22Rv1 (cell line): Measurements from ENCODE around the gene ELOVL7.
"Not testable (repeated sequence)": the region's sequence is repeated elsewhere in the genome, so short reads cannot be mapped to it uniquely, and the experiment has no call there.

ENCODE experiments used
- H3K27ac ChIP-seq: fragments of 450-650 bp; 2 replicates; pipeline ENCODE4 v1.5.1; 2017
- CTCF ChIP-seq: fragments of 450-650 bp; IDR thresholded peaks from 2 replicates; pipeline ENCODE4 v1.5.1; 2017; ENCODE audit warnings: mild to moderate bottlenecking
- ZFX ChIP-seq: fragments of 450-650 bp; IDR thresholded peaks from 2 replicates; pipeline ENCODE4 v1.6.1; 2017; ENCODE audit warnings: antibody characterized with exemption, borderline replicate concordance

The ELOVL7 gene

DNA sequence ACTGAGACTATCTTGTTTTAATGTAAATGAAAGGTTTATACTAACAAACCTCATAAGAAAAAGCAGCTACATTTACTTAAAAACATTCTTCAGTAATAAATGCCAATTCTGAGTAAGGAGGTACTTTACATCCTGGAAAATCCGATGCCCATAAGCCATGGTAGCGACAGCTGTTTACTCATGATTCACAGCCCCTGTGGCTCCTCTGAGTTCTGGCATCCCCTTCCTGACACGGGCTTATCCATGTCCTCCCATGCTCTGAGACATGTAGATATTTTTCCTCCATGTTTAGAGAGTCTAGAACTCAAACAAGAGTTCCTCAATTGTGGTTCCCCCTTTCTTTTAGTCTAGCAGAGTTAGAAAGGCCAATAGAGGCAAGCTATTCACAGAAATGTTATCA is 81.0 kb downstream of the ELOVL7 start:
- H3K27ac ChIP-seq, result no peak overlapping the region
- TF ChIP-seq CTCF, result no peak
- TF ChIP-seq ZFX, result no peak

DNA sequence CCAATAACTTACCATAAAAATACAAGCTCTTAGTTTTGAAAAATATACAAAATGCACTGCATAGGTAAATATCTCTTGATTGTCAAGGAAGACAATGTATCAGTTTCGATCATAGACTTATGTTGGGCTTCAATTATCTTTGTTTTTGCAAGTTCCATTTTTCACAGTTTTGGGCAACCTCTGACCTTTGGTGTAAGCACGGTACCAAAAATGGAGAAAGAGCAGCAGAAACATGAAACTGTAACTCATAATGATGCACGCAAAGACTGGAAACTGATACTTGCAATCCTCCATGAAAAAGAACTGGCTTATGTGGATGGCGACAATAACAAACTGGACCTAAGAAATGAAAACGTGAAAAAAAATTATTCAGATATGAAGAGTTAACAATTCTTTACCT is 89.6 kb downstream of the ELOVL7 start:
- no peak for TF ChIP-seq CTCF
- TF ChIP-seq ZFX, result no peak
- no peak overlapping the region for H3K27ac ChIP-seq

DNA sequence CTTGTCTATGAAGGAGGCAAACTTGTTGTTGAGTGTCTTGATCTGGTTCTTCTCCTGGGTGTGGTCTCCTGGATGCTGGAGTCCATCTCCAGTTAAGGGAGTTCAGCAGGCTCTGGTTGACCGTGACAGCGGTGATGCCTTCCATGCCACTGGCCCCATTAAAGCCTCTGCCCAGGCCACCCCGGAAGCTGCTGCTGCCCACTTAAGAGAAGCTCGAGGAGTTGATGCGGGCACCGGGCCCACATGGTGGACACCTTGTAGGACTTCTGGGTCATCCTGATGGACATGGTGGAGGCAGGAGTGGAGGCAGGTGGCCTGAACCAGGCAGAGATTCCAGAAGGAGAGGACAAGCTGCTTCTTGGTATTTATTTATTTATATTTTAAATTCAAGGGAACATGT is 99.4 kb downstream of the ELOVL7 start:
- no peak overlapping the region for H3K27ac ChIP-seq
- TF ChIP-seq CTCF, result no peak
- no peak for TF ChIP-seq ZFX

DNA sequence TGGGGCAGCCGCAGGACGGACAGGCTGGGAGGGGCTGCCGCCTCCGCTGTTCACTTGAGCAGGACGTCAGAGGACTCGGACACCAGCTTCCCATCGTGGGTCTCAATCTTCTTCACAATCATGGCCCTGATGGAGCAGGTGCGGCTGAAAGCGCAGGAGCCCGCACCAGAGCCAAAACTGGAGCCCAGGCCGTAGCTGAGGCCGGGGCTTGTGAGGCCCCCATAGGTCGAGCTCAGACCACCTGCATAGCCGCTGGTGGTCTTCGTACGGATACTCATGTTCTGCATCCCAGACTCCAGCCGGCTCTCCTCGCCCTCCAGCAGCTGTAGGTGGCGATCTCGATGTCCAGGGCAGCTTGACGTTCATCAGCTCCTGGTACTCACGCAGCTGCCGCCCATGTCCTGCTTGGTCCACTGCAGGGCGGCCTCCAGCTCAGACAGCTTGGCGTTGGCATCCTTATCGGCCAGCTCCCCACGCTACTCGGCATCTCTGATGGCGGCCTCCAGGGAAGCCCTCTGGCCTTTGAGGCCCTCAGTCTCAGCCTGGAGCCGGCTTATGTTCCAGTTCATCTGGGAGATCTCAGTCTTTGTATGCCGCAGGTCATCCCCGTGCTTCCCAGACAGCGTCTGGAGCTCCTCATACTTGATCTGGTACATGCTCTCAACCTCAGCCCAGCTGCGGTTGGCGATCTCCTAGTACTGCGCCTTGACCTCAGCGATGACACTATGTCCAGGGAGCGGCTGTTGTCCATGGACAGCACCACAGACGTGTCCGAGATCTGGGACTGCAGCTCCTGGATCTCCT is 100.4 kb downstream of the ELOVL7 start:
- TF ChIP-seq CTCF, result no peak
- no peak for TF ChIP-seq ZFX
- H3K27ac ChIP-seq, result no peak overlapping the region

DNA sequence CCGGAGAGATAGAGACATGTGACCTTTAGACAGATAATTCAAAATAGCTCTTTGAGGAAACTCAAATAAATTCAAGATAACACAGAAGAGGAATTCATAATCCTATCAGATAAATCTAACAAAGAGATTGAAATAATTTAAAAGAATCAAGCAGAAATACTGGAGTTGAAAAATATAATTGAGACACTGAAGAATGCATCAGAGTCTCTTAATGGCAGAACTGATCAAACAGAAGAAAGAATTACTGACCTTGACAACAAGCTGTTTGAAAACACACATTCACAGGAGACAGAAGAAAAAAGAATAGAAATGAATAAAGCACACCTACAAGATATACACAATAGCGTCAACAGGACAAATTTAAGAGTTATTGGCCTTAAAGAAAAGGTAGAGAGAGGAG is 103.7 kb downstream of the ELOVL7 start:
- H3K27ac ChIP-seq, result no peak overlapping the region
- TF ChIP-seq ZFX (no peak), CTCF (no peak)

DNA sequence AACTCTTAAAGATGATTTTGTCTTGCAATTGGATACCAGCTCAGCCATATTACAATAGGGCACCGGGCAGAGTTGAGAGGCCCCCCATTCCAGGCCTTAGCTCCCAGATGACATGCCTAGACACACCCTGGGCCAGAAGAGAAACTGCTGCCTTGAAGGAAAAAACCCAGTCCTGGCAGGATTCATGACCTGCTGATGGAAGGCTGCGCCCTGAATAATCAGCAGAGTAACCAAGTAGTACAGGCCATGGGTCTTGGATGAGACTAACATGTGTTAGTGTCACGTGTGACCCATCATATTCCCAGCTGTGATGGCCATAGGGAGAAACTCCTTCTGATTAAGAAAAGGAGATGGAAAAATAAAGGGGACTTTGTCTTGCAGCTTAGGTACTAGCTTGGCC is 105.1 kb downstream of the ELOVL7 start:
- TF ChIP-seq CTCF (no peak), ZFX (no peak)
- H3K27ac ChIP-seq, result no peak overlapping the region

DNA sequence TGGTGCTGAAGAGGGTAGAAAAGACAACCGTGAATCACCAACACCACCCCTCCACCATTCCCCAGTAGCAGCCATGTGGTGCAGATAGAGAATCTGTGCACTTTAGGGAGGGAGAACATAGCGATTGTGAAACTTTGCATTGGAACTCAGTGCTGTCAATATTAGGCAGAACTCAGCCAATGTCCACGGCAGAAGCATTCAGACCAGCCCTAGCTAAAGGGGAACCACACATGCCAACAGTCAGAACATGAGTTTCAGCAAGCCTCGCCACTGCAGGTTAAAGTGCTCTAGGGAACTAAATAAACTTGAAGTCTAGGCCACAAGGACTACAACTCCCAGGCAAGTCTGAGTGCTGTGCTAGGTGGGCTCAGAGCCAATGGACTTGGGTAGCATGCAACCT is 105.6 kb downstream of the ELOVL7 start:
- TF ChIP-seq CTCF, result no peak
- no peak for TF ChIP-seq ZFX
- H3K27ac ChIP-seq, result no peak overlapping the region

- H3K27ac ChIP-seq, result not testable (repeated sequence)
Measured at GRCh38 chr5:60730858-60731257, 113.2 kb downstream of the ELOVL7 start.
